Measurements from ENCODE around the gene GRID1. TPM values are rescaled to one million over a fixed set of nuclear protein-coding genes. Genes with fewer than 3 reads are reported as not detected.

GRID1 gene
- total RNA-seq, 4 donors from 2014 or later: 0.40 to 1.9 (median 1.00) TPM

GRCh38 chr10:86294346-86295265 is 72.0 kb downstream of the GRID1 start:
- Histone ChIP-seq H3K4me1 (no peaks in the 10 kb centered on the region), H3K9me3 (no peaks in the 10 kb centered on the region), H3K27me3 (no peaks in the 10 kb centered on the region), H3K36me3 (no peaks in the 10 kb centered on the region), H3K4me3 (no peak overlapping the region), H3K27ac (no peak overlapping the region)
- no peak for DNase-seq
- in situ Hi-C loops (cut with MboI; ENCODE audit: low pct_ligation_motif_present in 1 of 4, low pct_unique_long_range_greater_than_20kb in 1 of 4, low sequenced_read_pairs in 3 of 4) (no loop called here), intact Hi-C loops (cut with DNase I; ENCODE audit: low total_unique reads) (no loop called here)
- 81 to 91% methylated on average over 4 to 16 of the region's 16 CpGs for WGBS, 2 donors (ENCODE audit: low coverage in 1 of 2)
- no peak for TF ChIP-seq POLR2AphosphoS5 (IDR thresholded peaks at IDR 0.05)
- TF ChIP-seq EP300 (IDR thresholded peaks at IDR 0.05; ENCODE audit: low read depth): no peak
- no peak for TF ChIP-seq CTCF (IDR thresholded peaks at IDR 0.05)
- TF ChIP-seq POLR2A (IDR thresholded peaks at IDR 0.05): no peak

DNA sequence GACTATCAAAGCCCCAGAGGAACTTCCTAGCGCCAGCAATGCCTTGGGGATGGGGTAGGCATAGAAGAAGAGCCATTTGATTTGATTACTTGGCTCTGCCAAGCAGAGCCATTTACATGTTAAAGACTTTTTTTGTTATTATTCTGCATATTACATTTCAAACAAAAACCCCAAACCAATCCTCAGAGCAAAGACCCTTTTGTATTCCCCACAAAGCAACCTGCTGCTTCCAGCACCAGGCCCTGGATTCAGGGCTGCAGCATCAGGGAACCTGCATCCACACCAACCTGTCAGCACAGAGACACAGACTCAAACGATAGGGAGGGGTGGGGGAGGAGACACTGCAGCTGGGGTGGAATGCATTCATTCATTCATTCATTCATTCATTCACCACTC is 73.2 kb downstream of the GRID1 start:
- WGBS, 2 donors (ENCODE audit: low coverage in 1 of 2): 0 to 50% methylated on average over 1 to 2 of the region's 2 CpGs
- Histone ChIP-seq H3K4me3 (no peak overlapping the region), H3K27me3 (no peaks in the 10 kb centered on the region), H3K9me3 (no peaks in the 10 kb centered on the region), H3K27ac (no peak overlapping the region), H3K36me3 (no peaks in the 10 kb centered on the region), H3K4me1 (no peaks in the 10 kb centered on the region)
- no peak for DNase-seq
- intact Hi-C loops (cut with DNase I; ENCODE audit: low total_unique reads) (no loop called here), in situ Hi-C loops (cut with MboI; ENCODE audit: low pct_ligation_motif_present in 1 of 4, low pct_unique_long_range_greater_than_20kb in 1 of 4, low sequenced_read_pairs in 3 of 4) (no loop called here)
- TF ChIP-seq POLR2AphosphoS5 (IDR thresholded peaks at IDR 0.05): no peak
- TF ChIP-seq POLR2A (IDR thresholded peaks at IDR 0.05): no peak
- no peak for TF ChIP-seq EP300 (IDR thresholded peaks at IDR 0.05; ENCODE audit: low read depth)
- TF ChIP-seq CTCF (IDR thresholded peaks at IDR 0.05): no peak

DNA sequence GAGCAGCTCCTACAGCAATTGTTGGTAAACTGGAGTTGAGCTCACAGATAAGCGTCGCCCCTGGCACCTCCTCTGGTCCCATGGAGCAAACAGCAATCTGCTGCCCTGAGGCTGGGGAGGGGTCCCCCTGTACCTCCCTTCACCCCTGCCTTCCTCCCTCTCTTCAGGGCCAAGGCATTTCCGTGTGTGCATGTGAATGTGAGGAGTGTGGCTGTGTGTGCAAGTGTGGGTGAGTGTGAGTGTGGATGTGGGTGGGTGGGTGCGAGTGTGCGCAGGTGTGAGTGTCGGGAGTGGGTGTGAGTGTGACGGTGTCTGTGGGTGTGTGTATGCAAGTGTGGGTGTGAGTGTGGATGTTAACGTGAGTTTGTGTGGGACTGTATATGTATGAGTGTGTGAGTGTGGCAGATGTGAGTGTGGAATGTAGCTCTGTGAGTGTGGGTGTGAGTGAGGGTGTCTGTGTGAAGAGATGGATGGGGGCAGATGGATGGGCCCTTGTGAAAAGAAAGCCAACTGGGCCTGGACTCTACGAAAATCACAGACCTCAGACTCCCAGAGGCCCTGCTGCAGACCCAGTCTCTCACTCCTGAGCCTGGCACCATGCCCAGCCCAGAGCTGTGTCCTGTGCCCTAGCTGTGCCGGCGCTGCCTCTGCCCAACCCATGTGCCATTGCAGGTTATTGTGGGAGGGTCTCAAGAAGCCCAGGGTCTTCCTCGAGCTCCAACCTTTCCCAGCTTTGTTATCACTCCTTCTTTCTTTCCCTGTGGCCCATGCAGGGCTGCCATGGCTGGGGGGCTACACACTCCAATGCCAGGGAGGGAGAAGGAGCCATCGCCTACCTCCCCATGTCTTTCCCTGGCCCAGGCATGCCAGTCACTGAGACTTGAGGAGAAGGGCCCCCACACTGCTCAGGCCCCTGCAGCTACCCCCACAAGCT is 73.9 kb downstream of the GRID1 start:
- no peak overlapping the region for H3K4me3 ChIP-seq
- no peaks in the 10 kb centered on the region for H3K27me3 ChIP-seq
- no peaks in the 10 kb centered on the region for H3K4me1 ChIP-seq
- WGBS, 2 donors (ENCODE audit: low coverage in 1 of 2): 50 to 63% methylated on average over 1 to 12 of the region's 13 CpGs
- H3K36me3 ChIP-seq: no peaks in the 10 kb centered on the region
- H3K27ac ChIP-seq: no peak overlapping the region
- DNase-seq: no peak
- no peaks in the 10 kb centered on the region for H3K9me3 ChIP-seq
- TF ChIP-seq POLR2AphosphoS5 (IDR thresholded peaks at IDR 0.05) (no peak), CTCF (IDR thresholded peaks at IDR 0.05) (no peak), EP300 (IDR thresholded peaks at IDR 0.05; ENCODE audit: low read depth) (no peak), POLR2A (IDR thresholded peaks at IDR 0.05) (no peak)
- intact Hi-C loops (cut with DNase I; ENCODE audit: low total_unique reads) (no loop called here), in situ Hi-C loops (cut with MboI; ENCODE audit: low pct_ligation_motif_present in 1 of 4, low pct_unique_long_range_greater_than_20kb in 1 of 4, low sequenced_read_pairs in 3 of 4) (no loop called here)
